PC-9 (cell line): ENCODE measurements around the gene SEC61B.

ENCODE experiments used
- EZH2 ChIP-seq: fragments of 200-600 bp; sonication (generic); IDR thresholded peaks from 2 replicates; pipeline ENCODE4 v1.8.0; 2017; ENCODE audit warnings: antibody characterized with exemption, low read depth
- TF ChIP-seq, protein P1 (sequence below): fragments of 200-600 bp; sonication (generic); conservative IDR thresholded peaks from 2 replicates; pipeline ENCODE4 v1.6.1; 2017; ENCODE audit warnings: mixed run types, antibody characterized with exemption, mild to moderate bottlenecking, moderate library complexity

DNA sequence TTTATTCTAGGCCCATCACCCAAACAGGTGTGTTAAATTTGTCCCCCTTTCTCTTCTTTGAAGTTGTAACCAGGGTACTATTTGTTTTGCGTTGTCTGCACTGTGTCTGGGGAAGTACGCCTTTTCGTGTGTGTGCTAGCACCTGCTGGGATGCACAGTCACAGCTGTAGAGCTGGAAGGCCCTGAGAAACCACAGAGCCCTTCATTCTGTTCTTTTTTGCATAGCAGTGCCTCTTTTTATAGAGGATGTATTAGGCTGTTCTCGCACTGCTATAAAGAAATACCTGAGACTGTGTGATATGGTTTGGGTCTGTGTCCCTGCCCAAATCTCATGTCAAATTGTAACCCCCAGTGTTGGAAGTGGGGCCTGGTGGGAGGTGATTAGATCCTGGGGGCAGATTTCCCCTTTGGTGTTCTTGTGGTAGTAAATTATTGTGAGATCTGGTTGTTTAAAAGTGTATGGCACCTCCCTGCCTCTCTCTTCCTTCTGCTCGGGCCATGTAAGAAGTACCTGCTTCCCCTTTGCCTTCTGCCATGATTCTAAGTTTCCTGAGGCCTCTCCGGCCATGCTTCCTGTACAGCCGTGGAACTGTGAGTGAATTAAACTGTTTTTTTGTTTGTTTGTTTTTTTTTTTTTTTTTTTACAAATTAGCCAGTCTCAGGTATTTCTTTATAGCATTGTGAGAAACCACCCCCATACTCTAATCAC is 14.0 kb downstream of the SEC61B start:
- TF ChIP-seq, protein P1, sequence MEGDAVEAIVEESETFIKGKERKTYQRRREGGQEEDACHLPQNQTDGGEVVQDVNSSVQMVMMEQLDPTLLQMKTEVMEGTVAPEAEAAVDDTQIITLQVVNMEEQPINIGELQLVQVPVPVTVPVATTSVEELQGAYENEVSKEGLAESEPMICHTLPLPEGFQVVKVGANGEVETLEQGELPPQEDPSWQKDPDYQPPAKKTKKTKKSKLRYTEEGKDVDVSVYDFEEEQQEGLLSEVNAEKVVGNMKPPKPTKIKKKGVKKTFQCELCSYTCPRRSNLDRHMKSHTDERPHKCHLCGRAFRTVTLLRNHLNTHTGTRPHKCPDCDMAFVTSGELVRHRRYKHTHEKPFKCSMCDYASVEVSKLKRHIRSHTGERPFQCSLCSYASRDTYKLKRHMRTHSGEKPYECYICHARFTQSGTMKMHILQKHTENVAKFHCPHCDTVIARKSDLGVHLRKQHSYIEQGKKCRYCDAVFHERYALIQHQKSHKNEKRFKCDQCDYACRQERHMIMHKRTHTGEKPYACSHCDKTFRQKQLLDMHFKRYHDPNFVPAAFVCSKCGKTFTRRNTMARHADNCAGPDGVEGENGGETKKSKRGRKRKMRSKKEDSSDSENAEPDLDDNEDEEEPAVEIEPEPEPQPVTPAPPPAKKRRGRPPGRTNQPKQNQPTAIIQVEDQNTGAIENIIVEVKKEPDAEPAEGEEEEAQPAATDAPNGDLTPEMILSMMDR, result no peak
- TF ChIP-seq EZH2, result no peak
